Hematopoietic multipotent progenitor cell treated with erythropoietin and hydrocortisone succinate and interleukin-3 and kit ligand, for 6 days (in vitro differentiated cells): Measurements from ENCODE around the gene FABP3.
A peak's percentile ranks its signal among the peaks of the same experiment; 100 is the strongest.
"Not testable (repeated sequence)": the region's sequence is repeated elsewhere in the genome, so short reads cannot be mapped to it uniquely, and the experiment has no call there.

ENCODE experiments used
- DNase-seq: peaks from one replicate; pipeline ENCODE4 v3.0.0-alpha.2; 2015

FABP3 gene

DNA sequence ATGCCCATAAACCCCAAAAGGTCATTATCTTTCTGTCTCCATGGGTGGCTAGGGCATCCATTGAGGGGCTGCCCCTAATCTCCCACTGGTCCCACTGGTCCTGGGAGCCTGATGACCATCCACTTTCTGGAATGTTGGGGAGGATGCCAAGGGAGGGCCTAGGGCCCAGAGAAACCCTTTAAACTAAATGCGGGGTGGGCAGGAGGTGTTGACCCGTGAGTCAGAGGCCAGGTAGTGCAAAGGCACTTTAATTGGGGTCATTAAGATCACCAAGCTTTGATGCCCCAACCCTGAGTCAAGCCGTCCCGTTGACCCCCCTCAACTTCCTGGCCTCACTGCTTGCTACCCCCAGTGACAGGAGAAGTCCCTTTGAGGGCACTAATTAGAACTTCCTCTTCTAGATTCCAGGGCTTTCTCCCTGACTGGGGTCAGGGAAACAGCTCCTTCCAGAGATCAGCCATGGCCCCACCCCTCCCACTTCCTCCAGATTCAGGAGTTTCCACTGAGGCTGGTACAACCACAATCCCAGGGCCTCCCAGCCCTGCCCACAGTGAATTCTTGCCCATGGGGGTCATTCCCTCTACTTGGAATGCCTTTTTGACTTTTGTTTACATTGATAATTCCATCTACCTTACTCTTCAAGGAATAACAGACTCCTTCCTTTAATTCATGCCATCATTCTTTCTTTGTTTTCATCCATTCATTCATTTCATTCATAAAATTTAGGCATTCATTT is 24.7 kb upstream of the FABP3 start:
- DNase-seq, result no peak

DNA sequence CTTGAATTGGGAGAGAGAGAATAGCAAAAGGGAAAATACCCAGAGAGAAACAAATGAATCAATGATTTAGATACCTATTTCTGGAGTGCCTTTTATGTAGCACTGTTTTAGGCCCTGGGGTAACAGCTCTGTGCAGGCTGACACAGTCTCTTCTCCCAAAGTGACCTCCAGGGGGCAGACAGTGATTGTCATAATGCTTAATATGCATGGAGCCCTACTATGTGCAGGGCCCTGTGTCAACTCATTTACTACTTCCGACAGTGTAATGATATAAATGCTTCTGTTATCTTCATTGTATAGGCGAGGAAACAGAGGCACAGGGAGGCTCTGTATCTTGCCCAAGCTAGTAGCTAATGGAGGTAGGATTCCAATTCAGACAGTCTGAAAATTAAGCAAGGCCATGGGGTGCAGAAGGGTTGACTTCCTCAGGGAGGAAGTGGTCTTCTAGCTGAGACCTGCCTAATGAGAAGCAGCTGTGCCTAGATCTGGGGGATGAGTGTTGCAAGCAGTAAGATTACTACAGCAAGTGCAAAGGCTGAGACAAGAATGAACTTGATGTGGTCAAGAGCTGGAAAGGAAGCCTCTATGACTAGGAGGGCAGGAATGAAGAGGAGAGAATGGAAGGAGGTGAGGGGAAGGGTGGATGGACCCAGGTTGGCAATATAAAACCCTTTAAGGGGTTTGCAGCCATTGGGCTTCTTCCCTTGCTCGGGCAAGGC is 23.9 kb upstream of the FABP3 start:
- DNase-seq, result peak; percentile 57

DNA sequence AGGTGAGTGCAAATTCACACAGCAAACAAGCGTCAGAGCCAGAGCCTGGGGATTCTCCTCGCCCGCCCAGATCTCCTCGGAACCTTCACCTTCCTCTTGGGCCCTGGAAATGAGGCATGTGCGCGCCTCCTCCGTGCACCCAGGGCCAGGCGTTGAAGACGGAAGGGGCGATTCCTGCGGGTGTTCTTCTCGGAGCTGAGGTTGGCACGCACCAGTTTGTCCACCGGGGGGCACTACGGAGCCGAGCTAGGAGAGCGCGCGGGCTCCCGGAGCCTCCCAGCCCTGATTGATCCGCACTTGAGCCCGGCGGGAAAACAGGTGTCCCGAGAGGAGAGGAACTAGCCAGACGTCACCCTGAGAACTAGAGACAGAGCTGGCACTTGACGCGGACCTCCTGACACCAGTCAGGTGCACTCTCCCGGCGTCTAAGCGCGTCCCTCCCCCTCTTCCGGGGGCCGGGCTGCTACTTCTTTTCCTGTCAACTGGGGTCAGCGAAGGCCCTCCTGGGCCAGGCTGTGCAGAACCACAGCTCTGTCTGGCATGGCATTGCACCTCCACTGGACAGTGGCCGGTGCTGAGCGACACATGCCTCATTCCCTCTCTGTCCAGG is 21.8 kb upstream of the FABP3 start:
- DNase-seq, result peak; percentile 90

DNA sequence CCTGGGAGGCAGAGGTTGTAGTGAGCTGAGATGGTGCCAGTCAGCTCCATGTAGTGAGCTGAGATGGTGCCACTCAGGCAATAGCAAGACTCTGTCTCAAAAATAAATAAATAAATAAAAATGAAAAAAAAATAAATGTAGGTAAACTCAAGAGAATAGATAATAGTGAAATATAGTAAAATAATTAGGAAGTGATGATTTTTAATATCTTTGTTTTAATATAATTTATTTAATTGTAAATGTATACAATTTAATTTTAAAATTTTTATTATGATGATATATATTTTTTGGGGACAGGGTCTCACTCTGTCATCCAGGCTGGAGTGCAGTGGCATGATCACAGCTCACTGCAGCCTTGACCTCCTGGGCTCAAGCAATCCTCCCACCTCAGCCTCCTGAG is 20.6 kb upstream of the FABP3 start:
- DNase-seq, result no peak

- no peak for DNase-seq
Measured at GRCh38 chr1:31390071-31390470, 17.2 kb upstream of the FABP3 start.

GRCh38 chr1:31389616-31390015 is 16.7 kb upstream of the FABP3 start:
- no peak for DNase-seq

DNA sequence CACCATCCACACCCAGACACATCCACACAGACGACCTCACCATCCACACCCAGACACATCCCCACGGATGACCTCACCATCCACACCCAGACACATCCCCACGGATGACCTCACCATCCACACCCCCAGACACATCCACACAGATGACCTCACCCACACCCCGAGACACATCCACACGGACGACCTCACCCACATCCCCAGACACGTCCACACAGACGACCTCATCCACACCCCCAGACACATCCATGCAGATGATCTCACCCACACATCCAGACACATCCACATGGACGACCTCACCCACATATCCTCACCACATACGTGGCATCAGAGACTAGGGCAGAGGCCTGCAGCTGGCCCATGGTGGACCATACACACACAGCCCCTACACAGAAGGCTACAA is 14.7 kb upstream of the FABP3 start:
- DNase-seq, result no peak

DNA sequence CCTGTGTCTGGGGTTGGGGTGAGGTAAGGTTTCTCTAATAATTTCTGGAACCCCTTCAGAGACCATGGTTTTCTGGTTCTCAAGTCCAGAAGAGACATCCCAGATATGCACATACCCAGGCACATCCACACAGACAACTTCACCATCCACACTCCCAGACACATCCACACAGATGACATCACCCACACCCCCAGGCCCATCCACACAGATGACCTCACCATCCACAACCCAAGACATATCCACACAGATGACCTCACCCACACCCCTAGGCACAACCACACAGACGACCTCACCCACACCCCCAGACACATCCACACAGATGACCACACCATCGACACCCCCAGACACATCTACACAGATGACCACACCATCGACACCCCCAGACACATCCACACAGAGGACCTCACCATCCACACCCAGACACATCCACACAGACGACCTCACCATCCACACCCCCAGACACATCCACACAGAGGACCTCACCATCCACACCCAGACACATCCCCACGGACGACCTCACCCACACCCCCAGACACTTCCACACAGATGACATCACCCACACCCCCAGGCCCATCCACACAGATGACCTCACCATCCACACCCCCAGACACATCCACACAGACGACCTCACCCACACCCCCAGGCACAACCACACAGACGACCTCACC is 13.8 kb upstream of the FABP3 start:
- DNase-seq, result not testable (repeated sequence)

GRCh38 chr1:31383967-31384366 is 11.1 kb upstream of the FABP3 start:
- DNase-seq, result no peak

DNA sequence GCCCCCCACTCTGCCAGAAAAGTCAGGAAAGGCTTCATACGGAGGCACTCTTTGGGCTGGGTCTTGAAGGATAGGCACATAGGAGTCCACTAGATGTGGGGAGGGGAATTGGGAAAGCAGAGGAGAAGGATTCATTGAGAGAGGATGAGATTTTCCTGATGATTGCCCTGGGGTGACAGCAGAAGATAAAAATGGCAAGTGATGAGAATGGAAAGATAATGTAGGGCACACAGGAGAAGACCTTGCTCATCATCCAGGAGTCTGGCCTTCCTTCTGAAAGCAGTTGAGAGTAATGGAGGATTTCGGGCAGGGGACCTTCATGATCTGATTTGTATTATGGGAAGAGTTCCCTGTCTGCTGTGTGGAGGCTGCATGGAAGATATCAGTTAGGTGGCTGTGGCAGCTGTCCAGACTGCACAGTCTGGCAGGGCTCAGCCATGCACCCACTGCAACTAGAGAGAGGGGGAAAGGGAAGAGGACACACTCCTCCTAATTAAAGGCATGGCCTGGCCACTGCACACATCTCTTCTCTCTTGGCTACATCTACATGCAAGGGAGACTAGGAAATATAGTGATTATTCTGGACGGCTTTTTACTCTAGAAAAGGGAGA is 9.6 kb upstream of the FABP3 start:
- DNase-seq, result no peak

DNA sequence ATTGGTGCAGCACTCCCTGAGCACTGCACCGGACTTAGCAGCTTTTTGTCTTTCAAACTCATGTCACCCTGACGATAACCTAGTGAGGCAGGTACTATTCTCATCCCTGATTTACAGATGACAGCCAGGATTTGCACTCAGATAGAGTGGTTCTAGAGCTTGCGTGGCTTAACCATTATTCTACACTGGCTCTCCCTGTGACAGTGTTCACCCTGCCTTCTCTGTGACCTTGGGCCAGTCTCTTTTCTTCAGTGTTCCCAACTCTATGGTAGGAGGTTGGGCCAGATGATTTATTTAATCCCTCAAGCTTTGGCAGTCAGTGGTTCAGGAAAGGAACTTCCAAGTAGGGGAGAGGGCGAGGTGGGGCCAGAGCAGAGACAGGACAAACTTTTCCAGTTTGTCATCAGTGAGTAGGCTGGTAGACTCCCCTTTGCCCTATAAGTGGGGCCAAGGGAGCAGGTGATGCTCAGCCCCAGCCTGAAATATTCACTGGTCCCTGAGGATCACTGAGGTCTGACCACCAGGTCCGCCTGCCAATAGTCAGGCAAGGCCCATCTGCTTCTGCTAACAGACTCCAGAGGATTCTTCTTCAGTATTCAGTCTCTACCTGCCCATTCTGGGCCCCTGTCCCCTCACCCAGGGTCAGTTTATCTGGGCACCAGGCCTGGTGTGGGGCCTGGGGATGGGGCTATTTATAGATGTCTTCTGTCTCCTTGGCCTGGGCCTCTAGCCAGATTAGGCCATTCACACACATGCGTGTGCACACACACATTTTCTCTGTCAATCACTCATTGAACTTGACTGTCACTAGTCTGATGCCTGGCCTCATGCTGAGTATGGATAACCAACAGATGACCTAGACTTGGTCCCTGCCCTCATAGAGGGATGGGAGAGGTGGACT is 8.8 kb upstream of the FABP3 start:
- no peak for DNase-seq

GRCh38 chr1:31380181-31380580 is 7.3 kb upstream of the FABP3 start:
- no peak for DNase-seq

DNA sequence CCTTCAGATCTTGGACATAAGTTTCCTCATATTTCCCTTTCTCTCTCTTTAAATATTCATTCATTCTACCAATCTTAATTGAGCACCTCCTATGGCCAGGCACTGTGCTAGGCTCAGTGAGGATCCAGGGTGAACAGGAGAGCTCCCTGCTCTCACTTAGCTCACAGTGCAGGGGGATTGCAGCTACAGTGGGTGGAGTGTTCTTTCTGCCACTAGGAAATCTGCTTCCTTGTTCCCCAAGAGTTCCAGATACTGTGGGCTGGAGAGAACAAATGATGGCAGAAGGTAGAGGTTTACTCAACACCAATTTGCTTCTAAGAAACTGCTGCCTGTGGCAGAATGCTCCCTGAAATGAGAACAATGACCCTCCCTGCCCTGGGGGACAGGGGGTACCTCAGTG is 5.1 kb upstream of the FABP3 start:
- no peak for DNase-seq

DNA sequence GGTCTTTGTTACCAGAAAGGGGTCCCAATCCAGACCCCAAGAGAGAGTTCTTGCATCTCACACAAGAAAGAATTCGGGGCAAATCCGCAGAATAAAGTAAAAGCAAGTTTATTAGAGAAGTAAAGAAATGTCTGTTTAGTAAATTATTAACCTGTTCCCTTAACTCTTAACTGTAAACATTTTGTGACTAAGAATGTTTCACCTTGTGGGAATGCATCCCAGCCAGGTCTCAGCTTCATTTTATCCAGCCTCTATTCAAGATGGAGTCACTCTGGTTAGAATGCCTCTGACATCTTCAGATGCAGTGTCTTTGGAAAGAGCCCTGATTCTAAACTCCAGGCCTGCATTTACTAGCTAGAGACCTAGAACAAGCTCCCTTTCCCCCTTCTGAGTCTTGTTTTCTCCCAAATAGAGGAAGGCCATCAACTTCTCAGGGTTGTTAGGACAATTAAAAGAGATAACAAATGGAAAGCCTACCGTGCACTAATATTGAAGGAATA is 4.5 kb upstream of the FABP3 start:
- DNase-seq, result no peak

DNA sequence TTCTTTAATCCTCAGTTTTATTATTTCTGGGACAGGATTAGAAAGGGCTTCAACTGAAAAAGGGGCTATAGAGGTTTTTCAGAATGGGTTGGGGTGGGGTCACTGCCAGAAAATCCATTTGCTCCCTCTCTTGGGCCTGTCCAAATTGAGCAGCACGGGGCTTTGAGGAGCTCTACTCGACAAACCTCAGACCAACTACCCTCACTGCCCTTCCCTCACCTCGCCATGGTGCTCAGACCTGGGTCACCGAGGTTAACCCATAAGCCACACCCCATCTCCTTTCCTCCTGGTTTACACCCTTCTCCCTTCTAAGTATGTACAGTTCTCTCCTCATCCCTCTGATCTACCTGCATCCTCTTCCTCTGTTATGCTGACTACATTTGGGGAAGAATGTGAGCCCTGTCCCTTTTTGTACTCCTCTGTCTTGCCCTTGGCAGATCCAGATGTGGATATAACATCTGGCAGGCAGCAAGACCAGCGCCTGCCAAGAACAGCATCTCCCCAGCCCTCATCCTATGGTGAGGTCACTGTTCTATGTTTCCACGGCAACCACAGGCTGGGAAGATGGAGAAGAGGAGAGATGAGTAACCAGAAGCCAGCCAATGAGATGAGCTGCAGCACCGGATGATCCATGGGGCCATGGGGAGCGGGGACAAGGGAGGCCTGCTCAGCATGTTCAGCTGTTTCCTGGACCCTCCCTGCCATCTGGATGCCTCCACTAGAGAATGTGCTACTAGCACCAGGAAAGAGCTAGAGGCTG is 3.7 kb upstream of the FABP3 start:
- DNase-seq, result no peak

- no peak for DNase-seq
Measured at GRCh38 chr1:31374511-31375196, 1.8 kb upstream of the FABP3 start.

- DNase-seq, result no peak
Measured at GRCh38 chr1:31373897-31374486, 1.1 kb upstream of the FABP3 start.

DNA sequence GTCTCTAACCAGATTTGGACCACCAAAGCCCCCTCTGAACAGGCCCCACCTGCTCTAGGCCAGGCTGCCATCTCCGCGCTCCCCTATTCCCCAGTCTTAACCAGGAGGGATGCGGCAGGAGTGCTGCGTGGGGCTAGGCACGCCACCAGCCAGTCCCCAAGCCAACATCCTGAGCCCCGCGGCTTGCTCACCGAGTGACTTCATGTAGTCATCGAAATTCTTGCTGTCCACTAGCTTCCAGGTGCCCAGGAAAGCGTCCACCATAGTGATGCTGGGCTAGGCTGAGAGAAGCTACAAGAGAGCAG is 173 bp downstream of the FABP3 start:
- no peak for DNase-seq

DNA sequence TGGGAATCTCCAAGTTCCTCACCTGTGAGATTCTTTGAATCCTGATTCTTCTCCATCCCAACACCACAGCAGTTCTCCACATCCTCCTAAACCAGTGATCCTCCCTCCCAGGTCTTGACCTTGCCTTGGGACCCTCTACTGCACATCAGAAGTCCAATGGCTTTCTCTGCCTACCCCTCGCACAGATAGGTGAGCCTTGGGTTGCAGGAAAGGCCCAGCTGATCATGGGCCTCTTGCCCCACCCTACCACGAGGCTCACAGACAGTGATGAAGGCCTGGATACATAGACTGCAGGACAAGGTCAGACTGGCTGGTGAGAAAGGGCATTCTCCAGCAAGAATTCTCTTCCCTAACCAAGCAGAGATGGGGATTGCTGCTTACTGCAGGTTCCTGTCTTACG is 825 bp downstream of the FABP3 start:
- no peak for DNase-seq
